ENCODE measurements around the gene TBX3. TPM values are rescaled to one million over a fixed set of nuclear protein-coding genes. Genes with fewer than 3 reads are reported as not detected.

The TBX3 gene
- total and polyA plus RNA-seq, 10 of the 15 experiments (the other 5 are each of a cell fraction or from before 2014, with no cell fraction given): 0.04 to 0.28 (median 0.08) TPM; not detected in 7

DNA sequence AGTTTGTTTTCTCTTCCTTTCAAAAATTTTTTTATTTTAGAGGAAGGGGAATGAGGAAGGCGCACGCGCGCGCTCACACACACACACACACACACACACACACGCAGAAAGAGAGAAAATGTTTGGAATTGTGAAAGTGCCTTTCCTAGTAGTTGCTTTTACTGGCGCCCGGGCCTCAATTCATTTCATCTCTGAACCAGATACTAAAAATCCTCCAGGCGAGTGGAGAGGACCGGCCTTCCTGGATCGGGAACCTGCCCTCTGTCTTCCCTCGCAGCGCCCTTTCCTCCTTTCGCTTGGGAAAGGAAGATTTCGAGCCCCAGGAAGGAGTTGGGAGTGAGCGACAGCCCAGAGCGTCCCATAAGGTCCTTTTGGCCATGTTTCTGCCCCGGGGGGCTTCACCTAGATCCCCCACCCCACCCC lies 7.8 kb upstream of the TBX3 start (continued):
- no peak for TF ChIP-seq CUX1 (IDR thresholded peaks at IDR 0.05; ENCODE audit: insufficient replicate concordance, low read depth, low read length)

GRCh38 chr12:114691196-114691595 lies 7.2 kb upstream of the TBX3 start:
- no peak for DNase-seq (ENCODE audit: low read depth, low spot score)
- BruUV-seq (replicated peaks): no TSS peak
- CTCF ChIA-PET: no interaction called here
- H3K27me3 ChIP-seq (replicated peaks in 1 of 2; ENCODE audit: control insufficient read depth in 2 of 2, insufficient read depth in 2 of 2, low read length in 1 of 2): peaks cover 4 to 5% of the 10 kb centered on the region in 2 experiments
- SMC1A ChIA-PET (ENCODE audit: uncharacterized antibody, unreplicated experiment): no interaction called here
- RAD21 ChIA-PET (ENCODE audit: unreplicated experiment): no interaction called here
- intact Hi-C loops (cut with micrococcal nuclease; ENCODE audit: unreplicated experiment) (no loop called here), in situ Hi-C loops (cut with MboI) (no loop called here)
- H3K4me3 ChIP-seq: no peak overlapping the region
- H3K36me3 ChIP-seq (ENCODE audit: control insufficient read depth in 2 of 2, insufficient read depth in 2 of 2, low read length in 1 of 2): no peaks in the 10 kb centered on the region
- POLR2A ChIA-PET: no interaction called here
- H3K9me3 ChIP-seq (replicated peaks; ENCODE audit: control insufficient read depth, insufficient read depth, low read length): no peaks in the 10 kb centered on the region
- H4K20me1 ChIP-seq (ENCODE audit: control insufficient read depth, insufficient read depth): no peaks in the 10 kb centered on the region
- no peak for FAIRE-seq
- H3K79me2 ChIP-seq (ENCODE audit: control insufficient read depth, insufficient read depth, low read length): no peaks in the 10 kb centered on the region
- H2AFZ ChIP-seq (ENCODE audit: control insufficient read depth, low read depth, low read length): no peak overlapping the region
- H3K9ac ChIP-seq (ENCODE audit: control insufficient read depth, insufficient read depth, low read length): no peak overlapping the region
- H3K4me2 ChIP-seq (ENCODE audit: control insufficient read depth, insufficient read depth): no peak overlapping the region
- no peaks in the 10 kb centered on the region for H3K4me1 ChIP-seq (ENCODE audit: control insufficient read depth, insufficient read depth, low read length)
- no peak overlapping the region for H3K27ac ChIP-seq (ENCODE audit: control insufficient read depth, insufficient read depth)
- no peak for ATAC-seq
- WGBS (ENCODE audit: insufficient coverage, insufficient replicate concordance, low lambda C conversion rate, missing lambda C conversion rate): 33% methylated on average over 6 of the region's 6 CpGs
- TF ChIP-seq ZNF24 (IDR thresholded peaks at IDR 0.05) (no peak), SIN3A (IDR thresholded peaks at IDR 0.05; ENCODE audit: low read depth, low read length) (no peak), LARP7 (IDR thresholded peaks at IDR 0.05) (no peak), ZNF274 (IDR thresholded peaks at IDR 0.05; ENCODE audit: insufficient read depth, insufficient read length) (no peak), MEF2B (IDR thresholded peaks at IDR 0.05; ENCODE audit: partially characterized antibody, poor library complexity, severe bottlenecking) (no peak), NFIC (IDR thresholded peaks at IDR 0.05; ENCODE audit: low read depth, low read length) (no peak), SMAD5 (IDR thresholded peaks at IDR 0.05; ENCODE audit: low read depth) (no peak), STAT1 (conservative IDR thresholded peaks at IDR 0.05) (no peak), TBL1XR1 (IDR thresholded peaks at IDR 0.05; ENCODE audit: low read depth, low read length) (no peak), POLR2A (IDR thresholded peaks at IDR 0.05; ENCODE audit: low read depth, low read length) (no peak), SUZ12 (IDR thresholded peaks at IDR 0.05; ENCODE audit: unreplicated experiment) (no peak), CBX5 (IDR thresholded peaks at IDR 0.05; ENCODE audit: low read depth) (no peak), HDGF (IDR thresholded peaks at IDR 0.05) (no peak), POLR2AphosphoS2 (IDR thresholded peaks at IDR 0.05; ENCODE audit: low read depth, low read length) (no peak)
- TF ChIP-seq, protein P1, sequence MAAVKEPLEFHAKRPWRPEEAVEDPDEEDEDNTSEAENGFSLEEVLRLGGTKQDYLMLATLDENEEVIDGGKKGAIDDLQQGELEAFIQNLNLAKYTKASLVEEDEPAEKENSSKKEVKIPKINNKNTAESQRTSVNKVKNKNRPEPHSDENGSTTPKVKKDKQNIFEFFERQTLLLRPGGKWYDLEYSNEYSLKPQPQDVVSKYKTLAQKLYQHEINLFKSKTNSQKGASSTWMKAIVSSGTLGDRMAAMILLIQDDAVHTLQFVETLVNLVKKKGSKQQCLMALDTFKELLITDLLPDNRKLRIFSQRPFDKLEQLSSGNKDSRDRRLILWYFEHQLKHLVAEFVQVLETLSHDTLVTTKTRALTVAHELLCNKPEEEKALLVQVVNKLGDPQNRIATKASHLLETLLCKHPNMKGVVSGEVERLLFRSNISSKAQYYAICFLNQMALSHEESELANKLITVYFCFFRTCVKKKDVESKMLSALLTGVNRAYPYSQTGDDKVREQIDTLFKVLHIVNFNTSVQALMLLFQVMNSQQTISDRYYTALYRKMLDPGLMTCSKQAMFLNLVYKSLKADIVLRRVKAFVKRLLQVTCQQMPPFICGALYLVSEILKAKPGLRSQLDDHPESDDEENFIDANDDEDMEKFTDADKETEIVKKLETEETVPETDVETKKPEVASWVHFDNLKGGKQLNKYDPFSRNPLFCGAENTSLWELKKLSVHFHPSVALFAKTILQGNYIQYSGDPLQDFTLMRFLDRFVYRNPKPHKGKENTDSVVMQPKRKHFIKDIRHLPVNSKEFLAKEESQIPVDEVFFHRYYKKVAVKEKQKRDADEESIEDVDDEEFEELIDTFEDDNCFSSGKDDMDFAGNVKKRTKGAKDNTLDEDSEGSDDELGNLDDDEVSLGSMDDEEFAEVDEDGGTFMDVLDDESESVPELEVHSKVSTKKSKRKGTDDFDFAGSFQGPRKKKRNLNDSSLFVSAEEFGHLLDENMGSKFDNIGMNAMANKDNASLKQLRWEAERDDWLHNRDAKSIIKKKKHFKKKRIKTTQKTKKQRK (IDR thresholded peaks at IDR 0.05; ENCODE audit: low read depth, low read length): no peak
